Activated CD4-positive, alpha-beta T cell treated with anti-CD3 and anti-CD28 coated beads, Interleukin-10, Interleukin-2, amounts not matched to agents 100 ng/mL and 50 ng/mL, durations not matched to agents 16 hours and 8 hours (primary cell): ENCODE data around the gene PHF21B.
A peak's percentile ranks its signal among the peaks of the same experiment; 100 is the strongest.
"Not testable (repeated sequence)": the region's sequence is repeated elsewhere in the genome, so short reads cannot be mapped to it uniquely, and the experiment has no call there.

ENCODE experiments used
- DNase-seq: peaks from one replicate; pipeline ENCODE4 v3.0.0-alpha.2; 2020

PHF21B gene

DNA sequence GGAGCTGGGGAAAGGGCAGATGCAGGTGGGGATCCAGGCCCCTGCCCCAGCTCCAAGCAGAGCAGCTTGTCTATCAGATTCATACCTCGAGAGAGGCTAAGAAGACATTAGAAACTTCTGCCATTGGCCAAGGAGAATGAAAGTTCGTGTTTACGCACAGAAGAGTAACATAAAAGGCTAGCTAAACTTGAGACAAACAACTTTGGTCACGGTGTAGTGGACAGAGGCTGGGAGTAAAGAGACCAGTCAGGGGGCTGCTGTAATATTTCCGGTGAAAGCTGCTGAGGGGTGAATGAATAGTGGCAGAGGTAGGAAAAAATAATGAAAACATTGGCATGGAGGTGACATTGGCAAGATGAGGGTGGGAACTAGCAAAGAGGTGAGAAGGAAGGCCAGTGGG, 22.9 kb downstream of the PHF21B start:
- no peak for DNase-seq

- no peak for DNase-seq
These were observed 23.8 kb downstream of the PHF21B start for GRCh38 chr22:44985906-44986527.

DNA sequence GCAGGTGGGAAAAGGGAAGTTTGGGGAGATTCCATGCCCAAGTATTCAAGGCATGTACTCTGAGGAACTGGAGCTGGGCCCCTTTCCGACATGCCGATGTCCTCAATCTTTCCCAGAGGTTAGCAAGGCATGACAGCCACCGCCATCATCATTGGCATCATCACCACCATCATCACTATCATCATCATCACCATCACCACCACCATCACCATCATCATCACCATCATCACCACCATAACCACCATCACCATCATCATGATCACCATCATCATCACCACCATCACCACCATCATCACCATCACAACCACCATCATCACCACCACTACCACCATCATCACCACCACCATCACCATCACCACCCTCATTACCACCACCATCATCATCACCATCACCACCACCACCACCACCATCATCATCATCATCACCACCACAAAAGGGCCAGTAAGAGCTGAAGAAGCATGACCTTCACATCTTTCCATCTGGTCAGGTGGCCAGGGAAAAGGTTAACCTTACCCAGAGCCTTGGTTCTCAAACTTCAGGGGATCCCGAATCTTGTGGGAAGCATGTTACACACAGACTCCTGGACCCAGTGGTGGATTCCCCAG, 25.8 kb downstream of the PHF21B start:
- DNase-seq: no peak

GRCh38 chr22:44982445-44982844, 27.4 kb downstream of the PHF21B start:
- DNase-seq: no peak

- DNase-seq: no peak
These were observed 27.9 kb downstream of the PHF21B start for GRCh38 chr22:44981857-44982256.

DNA sequence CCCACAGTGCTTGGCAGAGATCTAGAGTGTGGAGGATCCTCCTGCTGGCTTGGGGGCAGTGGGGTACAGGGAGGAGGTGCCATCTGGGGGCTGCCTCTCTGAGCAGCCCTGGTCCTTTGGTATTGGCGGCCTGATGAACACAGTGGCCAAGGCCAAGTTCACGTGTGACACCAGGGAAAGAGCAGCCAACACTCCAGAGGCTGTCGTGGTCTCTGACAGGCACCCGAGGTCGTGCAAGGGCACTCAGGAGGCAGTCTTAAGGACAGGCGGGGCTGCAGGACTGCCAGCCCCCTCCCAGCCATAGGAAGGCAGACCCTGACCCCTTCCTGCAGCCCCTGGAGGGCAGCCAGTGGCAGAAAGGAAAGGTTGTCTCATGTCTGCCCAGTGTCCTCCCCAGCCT, 30.7 kb downstream of the PHF21B start:
- DNase-seq: no peak

- peak; percentile 81 for DNase-seq
These were observed 34.2 kb downstream of the PHF21B start for GRCh38 chr22:44975427-44976262.

DNA sequence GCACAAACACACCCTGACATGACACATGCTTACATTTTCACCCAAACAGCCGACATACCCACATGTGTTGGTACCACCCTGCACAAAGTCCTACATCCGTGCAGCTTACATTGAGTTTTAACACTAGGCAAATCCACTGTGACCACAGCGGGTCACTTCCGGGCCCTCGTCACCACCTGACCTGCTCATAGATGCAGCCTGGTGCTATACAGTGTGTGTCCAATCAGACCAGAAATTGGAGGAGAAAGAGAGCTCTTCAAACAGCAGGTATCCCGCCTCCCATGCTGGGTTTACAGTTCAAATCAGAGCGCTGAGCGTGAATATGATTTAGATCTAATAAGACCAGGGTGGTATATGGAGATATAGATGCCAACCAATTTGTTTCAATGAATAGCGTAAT, 35.4 kb downstream of the PHF21B start:
- no peak for DNase-seq

GRCh38 chr22:44973829-44974228, 36.0 kb downstream of the PHF21B start:
- no peak for DNase-seq

DNA sequence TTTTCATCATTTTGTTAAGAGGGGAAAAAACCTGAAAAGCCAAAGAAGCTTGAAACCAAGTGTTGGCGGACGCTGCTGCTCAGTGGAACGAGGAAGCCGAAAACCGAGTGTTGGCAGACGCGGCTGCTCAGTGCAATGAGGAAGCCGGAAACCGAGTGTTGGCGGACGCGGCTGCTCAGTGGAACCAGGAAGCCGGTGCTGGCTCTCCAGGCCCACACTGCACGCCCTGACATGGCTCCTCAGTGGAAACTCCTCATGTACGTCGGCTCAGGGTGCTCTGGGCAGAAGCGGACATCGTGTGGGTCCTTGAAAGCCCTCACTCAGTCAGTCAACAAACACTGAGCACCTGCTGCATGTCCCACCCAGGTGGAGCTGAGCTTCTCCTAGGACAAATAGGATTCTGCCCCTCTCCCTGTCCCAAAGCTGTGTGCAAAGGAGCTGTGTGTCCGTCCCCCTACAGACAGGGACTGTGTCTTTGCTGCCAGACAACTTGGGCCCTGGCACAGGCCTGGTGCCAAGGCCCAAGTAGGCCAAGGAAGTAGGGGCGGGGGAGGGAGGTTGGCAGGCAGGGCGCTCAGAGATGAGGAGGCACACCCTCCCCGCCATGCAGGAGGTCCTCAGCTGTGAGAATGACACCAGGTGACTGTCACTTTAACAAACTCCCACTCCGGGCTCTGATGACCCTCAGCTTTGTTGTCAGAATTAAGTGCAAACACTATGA, 37.3 kb downstream of the PHF21B start:
- DNase-seq: no peak

- DNase-seq: no peak
These were observed 38.0 kb downstream of the PHF21B start for GRCh38 chr22:44971651-44972362.

GRCh38 chr22:44970291-44970690, 39.5 kb downstream of the PHF21B start:
- no peak for DNase-seq

- DNase-seq: no peak
These were observed 40.0 kb downstream of the PHF21B start for GRCh38 chr22:44969817-44970216.

DNA sequence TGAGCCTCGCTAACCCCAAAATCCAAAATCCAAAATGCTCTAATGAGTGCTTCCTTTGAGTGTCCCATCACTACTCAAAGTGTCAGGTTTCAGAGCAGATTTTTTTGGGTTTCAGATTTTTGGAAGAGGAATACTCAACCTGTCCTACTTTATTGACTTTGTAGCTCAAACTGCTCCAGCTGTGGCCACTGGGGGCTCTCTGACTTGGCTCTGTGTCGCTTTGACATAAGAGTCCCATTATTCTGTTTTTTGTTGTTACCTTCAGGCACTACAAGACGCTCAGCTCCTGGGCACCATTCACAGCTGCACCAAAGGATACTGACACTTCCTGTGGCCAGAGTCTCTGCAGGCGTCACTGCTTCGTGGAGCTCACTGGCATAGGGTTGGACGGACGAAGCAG, 41.1 kb downstream of the PHF21B start:
- no peak for DNase-seq

- DNase-seq: no peak
These were observed 44.6 kb downstream of the PHF21B start for GRCh38 chr22:44965171-44965570.

DNA sequence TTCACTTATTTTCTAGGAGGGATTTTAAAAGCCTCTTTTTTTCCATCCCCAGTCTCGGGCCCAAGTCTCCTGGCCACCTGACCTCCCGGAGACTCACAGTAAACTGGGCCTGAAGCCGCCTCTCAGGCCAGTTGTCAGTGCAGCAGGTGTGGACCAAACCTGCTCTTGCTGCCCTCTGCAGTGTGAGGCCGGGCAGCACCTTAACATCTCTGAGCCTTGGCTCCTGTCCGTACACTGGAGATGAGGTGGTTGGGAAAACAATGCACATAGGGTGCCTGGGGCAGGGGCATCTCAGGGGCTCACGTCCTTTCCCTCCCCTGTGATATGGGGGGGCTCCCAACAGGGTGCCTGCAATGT, 45.1 kb downstream of the PHF21B start:
- no peak for DNase-seq

DNA sequence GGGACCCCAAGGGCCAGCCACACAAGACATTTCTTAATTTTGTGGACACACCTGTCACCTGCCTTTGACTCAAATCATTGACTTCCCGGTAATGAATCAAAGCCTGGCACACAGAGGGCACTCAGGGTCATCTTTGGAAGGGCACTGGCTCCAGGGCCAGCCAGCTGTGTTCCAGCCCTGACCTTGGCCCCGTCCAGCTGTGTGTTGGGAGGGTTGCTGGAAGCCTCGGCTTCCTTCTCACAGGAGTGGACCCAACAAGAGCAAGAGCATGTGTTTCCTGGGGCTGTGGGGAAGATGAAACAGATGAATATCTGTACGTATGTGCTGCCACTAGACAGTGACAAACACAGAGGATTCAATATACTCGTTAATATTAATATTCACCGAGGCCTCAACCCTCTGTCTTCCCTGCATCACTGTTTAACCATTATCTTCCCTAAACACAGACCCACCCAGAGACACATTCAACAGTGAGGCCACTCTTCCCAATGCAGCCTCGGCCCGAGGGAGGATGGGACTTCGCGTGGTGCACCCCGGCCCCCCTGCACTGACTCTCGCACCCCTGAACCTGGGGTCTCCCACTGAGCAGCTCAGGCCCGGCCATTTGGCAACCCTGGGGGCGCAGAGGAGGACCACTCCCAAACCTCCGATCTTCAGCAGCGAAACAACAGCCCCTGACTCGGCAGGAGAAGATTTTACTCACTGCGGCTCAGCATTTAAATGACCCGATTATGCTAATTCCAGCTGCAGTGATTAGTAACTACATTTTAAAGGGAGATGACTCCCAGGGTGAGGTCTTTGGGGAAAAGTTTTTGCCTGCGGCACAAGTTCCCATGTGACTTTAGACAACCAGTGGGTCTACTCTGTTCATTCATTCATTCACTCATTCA, 45.7 kb downstream of the PHF21B start:
- DNase-seq: no peak

DNA sequence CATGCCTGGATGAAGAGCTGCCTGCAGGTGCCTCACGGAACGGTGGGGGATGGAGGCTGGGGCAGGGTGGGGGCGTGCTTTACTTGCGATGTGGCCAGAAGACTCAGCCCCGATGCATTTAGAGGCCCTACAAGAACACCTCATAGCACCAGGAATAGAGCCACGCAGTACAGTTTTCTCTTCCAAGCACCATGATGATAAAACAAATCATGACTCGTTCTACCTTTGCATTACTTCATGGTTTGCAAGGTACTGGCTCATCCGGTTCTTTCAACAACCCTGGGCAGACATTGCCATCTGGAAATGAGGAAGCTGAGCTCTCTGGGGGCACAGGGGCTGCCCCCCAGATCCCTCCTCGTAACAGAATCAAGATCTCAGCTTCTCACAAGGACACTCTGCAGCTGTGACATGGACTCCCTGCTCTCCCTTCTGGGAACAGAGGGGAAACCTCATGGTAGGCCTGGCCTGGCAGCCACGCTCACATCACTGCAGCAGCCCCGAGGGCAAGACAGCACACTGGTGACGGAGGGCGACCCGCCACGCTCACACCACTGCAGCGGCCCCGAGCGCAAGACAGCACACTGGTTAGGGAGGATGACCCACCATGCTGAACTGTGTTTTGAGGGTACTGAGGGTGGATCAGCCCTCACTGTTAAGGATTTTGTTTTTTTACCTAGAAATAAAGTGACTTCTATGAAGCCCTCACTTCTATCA, 46.9 kb downstream of the PHF21B start:
- DNase-seq: no peak

DNA sequence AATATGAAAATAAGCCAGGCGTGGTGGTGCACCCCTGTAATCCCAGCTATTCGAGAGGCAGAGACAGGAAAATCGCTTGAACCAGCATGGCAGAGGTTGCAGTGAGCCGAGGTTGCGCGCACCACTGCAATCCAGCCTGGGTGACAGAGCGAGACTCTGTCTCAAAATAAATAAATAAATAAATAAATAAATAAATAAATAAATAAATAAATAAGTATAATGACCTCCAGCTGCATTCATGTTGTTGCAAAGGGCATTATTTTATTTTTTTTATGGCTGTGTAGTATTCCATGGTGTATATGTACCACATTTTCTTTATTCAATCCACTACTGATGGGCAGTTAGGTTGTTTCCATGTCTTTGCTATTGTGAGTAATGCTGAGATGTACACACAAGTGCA, 48.1 kb downstream of the PHF21B start:
- DNase-seq: not testable (repeated sequence)

DNA sequence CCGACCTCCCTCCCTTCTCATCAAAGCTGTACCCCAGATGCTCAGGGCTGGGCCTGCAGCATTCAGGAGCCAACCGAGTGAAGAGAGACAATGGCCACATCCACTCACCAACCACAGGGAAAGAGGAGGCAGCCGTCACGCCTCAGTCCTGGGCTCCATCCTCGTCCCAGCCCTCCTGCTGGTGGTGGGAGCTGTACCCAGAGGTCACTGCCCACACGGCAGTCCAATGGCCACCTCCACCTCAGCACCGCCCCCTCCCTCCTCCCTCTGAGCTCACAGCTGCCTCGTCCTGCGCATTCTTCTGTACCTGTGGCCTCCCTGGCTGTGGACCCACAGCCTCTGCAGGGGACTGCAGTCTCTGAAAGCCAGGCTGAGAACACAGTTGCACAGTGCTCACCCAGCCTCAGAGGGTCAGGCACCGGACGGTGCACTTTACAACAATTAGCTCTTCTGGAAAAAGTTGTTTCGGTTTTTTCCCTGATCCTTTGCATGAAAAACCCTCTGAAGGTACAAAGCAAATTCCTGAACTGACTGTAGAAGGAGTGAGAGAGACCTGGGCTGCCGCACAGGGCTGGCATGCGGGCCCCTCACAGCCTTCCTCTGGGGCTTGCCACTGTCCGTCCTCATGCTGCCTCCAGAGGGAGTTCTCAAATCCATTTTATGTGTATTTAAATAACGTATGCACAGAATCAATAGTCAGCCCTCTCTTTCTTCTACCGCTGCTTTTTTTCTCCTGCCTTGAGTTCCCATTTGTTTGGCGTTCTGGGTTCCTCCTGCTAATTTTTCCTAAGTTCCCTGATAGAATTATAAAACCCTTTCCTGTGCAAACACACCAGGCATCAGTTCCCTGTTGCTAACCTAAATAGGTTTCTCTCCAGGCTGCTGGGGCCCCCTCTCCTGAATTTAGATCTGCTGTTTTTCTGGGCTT, 52.7 kb downstream of the PHF21B start:
- DNase-seq: no peak
